GM18951 (cell line): ENCODE data around the gene ROPN1B.

Experiments
- POLR2A ChIP-seq: IDR thresholded peaks from 4 replicates; pipeline ENCODE4 v1.6.1; 2011; ENCODE audit warnings: mild to moderate bottlenecking; ENCODE audit not compliant: insufficient read length, insufficient read depth; ENCODE audit errors: extremely low read depth
- in situ Hi-C: fragments of 300-500 bp; cut with MboI; formaldehyde crosslinking; loops from one replicate; pipeline ENCODE4 v1.12.0; 2022; ENCODE audit warnings: low sequenced_read_pairs, mixed read lengths, inconsistent platforms; ENCODE audit not compliant: unreplicated experiment

Gene ROPN1B

GRCh38 chr3:126030455-126030854, 61.5 kb downstream of the ROPN1B start:
- TF ChIP-seq POLR2A = no peak
- in situ Hi-C loops = no loop called here

- TF ChIP-seq POLR2A = no peak
- in situ Hi-C loops = no loop called here
These were observed 63.0 kb downstream of the ROPN1B start for GRCh38 chr3:126031981-126032471.
